Right cardiac atrium (tissue), 5 donors: ENCODE data around the gene HRCT1. TPM values are rescaled to one million over a fixed set of nuclear protein-coding genes. Genes with fewer than 3 reads are reported as not detected.

ENCODE experiments used
- ATAC-seq, 2 donors: fragments of 200-7000 bp; cut with Tn5 transposase; one replicate each; pipeline versions ENCODE4 v1.8.0 to v1.9.1; 2020; ENCODE audit warnings: moderate library complexity in 2 of 2, mild to moderate bottlenecking in 1 of 2
- DNase-seq, 3 donors: peaks; one replicate each; pipeline ENCODE4 v3.0.0-alpha.2; 2020
- H3K27ac ChIP-seq: one replicate; pipeline ENCODE4 v1.5.1; 2013; ENCODE audit warnings: mild to moderate bottlenecking, low read length, control low read depth, moderate library complexity
- H3K27me3 ChIP-seq: one replicate; pipeline ENCODE4 v1.6.1; 2013; ENCODE audit not compliant: control insufficient read depth, insufficient read depth
- H3K4me1 ChIP-seq: one replicate; pipeline ENCODE4 v1.6.1; 2013; ENCODE audit warnings: low read length; ENCODE audit not compliant: control insufficient read depth, insufficient read depth
- H3K4me3 ChIP-seq: one replicate; pipeline ENCODE4 v1.5.1; 2013; ENCODE audit warnings: low read length, control low read depth
- H3K9me3 ChIP-seq: one replicate; pipeline ENCODE4 v1.6.1; 2013; ENCODE audit warnings: low read length; ENCODE audit not compliant: control insufficient read depth
- WGBS: extraction: QIAGEN DNeasy Blood & Tissue Kit; methylation state at CpG from one replicate; pipeline ENCODE4 v1.1.7; 2013; 5-methylcytosine and 5-hydroxymethylcytosine counted together
- intact Hi-C, 4 donors: fragments of 100-400 bp; cut with DNase I; formaldehyde crosslinking; loops; one replicate each; pipeline versions ENCODE4 v1.11.0 to v1.14.0; 2022 to 2023
- polyA plus RNA-seq: library from polyadenylated mRNA; stranded (reverse); fragments of 200-250 nt; gene quantifications from one replicate; pipeline ENCODE4 v1.2.3, GENCODE V29; 2013
- total RNA-seq, 4 donors: library from RNA; stranded (reverse); fragmentation: NEBNext Ultra II Directional; extraction: Animal tissue kit (Norgen Biotek cat#: 25700); gene quantifications; one replicate each; pipeline ENCODE4 v1.2.1, GENCODE V29; 2021
- donor health status: healthy with polysubstance abuse.
- donor health status: DM: no; HTN: yes; CAD: no.
- donor health status: DM: no; HTN: no; CAD: no.
- donor health status: DM: no; HTN: yes; CAD: no; lungs with severe emphysema.
- donor health status: DM: yes; HTN: yes; CAD: no.

The HRCT1 gene
- total and polyA plus RNA-seq, 5 donors, result 2.0 to 5.9 (median 4.5) TPM

DNA sequence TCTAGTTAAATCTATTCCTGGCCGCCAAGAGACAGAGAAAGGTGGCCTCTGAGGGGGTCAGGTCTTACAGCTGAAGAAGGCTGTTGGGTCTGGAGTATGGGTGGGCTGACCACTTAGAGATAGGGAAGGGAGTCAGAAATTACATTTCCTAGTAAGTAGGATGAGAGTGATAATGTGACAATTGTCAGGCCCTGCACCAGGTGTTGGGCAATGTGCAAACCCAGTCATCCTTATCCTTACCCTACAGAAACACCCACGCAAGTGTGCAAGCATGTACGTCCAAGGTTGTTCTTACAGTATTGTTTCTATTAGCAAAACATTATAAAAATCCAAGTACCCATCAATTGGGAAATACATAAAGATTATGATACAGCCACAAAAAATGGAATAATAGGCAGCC lies 12.8 kb downstream of the HRCT1 start:
- intact Hi-C loops, result no loop called here
- H3K9me3 ChIP-seq, result no peaks in the 10 kb centered on the region
- H3K4me3 ChIP-seq, result no peak overlapping the region
- DNase-seq (no peak), ATAC-seq (no peak)
- no peaks in the 10 kb centered on the region for H3K27me3 ChIP-seq
- WGBS, result 74% methylated on average over 3 of the region's 3 CpGs
- H3K27ac ChIP-seq, result peak overlapping the region; percentile 14
- peaks cover 16% of the 10 kb centered on the region for H3K4me1 ChIP-seq

DNA sequence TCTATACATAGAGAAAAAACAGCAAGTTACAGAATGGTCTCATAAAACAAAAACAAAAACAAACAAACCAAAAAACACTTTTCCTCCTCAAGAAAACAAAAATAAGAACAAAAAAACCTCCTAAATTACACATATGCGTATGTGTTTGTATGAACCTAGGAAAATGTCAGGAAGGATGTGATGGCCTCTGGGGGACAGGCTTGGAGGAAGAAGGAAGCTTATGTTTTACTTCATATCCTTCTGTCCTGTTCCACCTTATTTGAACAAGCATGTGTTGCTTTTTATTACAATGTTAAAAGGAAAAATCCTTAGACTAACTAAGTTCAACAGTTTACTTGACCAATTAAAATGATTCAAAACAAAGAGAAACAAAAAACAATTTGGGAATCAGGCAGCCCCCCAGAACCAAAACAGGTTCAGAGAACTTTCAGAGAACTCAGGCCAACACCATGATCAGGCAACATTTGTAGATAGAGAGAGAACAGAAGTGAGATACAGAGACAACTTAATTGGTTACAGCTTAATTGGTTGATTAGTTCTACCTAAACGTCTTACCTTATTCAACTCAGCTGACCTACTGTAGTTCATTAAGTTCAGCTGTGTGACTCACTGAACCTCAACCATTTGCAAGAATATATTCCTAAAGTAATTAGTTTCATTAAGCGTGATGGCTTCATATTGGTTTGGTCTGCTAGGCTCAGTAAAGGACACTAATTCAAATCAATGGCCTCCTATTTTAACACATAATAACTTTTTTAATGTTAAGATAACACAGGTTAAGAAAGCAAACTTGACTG lies 13.4 kb downstream of the HRCT1 start:
- H3K4me1 ChIP-seq, result peaks cover 16% of the 10 kb centered on the region
- DNase-seq, result no peak
- WGBS, result 74% methylated on average over 3 of the region's 3 CpGs
- no peak overlapping the region for H3K4me3 ChIP-seq
- intact Hi-C loops, result no loop called here
- ATAC-seq, result no peak
- no peaks in the 10 kb centered on the region for H3K9me3 ChIP-seq
- H3K27ac ChIP-seq, result peak overlapping the region; percentile 55
- no peaks in the 10 kb centered on the region for H3K27me3 ChIP-seq

DNA sequence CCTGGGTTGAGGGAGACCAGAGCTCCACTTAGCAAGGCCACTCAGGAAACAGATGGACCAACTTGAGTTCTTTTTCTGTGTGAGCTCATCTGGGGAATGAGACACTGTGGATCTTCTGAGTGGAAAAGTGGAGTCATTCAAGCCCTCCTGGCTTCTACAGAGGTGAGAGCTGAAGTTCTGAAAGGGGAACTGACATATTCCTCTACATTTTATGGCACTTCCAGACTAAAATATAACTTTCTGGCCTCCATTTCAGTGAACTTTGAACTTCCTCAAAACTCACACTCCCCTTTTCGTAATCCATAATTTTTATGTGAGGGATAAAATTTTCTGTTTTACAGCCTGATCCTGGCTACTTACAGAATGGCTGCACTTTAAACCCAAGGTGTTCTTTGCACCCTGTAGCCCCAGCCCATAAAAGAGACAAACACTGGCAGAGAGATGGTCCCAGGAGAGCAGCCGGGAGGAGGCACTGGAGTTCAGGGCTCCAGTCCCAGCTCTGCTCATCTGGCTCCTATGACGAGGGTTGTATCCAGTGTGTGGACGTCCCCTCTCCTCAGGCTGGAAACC lies 14.1 kb downstream of the HRCT1 start:
- Histone ChIP-seq H3K4me3 (no peak overlapping the region), H3K27ac (peak overlapping the region; percentile 55), H3K4me1 (peaks cover 20% of the 10 kb centered on the region), H3K9me3 (no peaks in the 10 kb centered on the region), H3K27me3 (no peaks in the 10 kb centered on the region)
- 63% methylated on average over 4 of the region's 4 CpGs for WGBS
- ATAC-seq (no peak), DNase-seq (no peak)
- intact Hi-C loops, result no loop called here

GRCh38 chr9:35923598-35923926 lies 17.6 kb downstream of the HRCT1 start:
- no peaks in the 10 kb centered on the region for H3K9me3 ChIP-seq
- no peak overlapping the region for H3K27ac ChIP-seq
- peaks cover 10% of the 10 kb centered on the region for H3K4me1 ChIP-seq
- H3K27me3 ChIP-seq, result no peaks in the 10 kb centered on the region
- no peak overlapping the region for H3K4me3 ChIP-seq
- ATAC-seq, result no peak
- 73% methylated on average over 1 of the region's 1 CpG for WGBS
- DNase-seq, result no peak
- intact Hi-C loops, result no loop called here

GRCh38 chr9:35923927-35924763 lies 18.1 kb downstream of the HRCT1 start:
- ATAC-seq (peak; percentile 62 to 75), DNase-seq (peak in 1 of 3 donors; percentile 44)
- Histone ChIP-seq H3K4me1 (peaks cover 10% of the 10 kb centered on the region), H3K4me3 (no peak overlapping the region), H3K9me3 (no peaks in the 10 kb centered on the region), H3K27ac (peak overlapping the region; percentile 34), H3K27me3 (no peaks in the 10 kb centered on the region)
- intact Hi-C loops, result no loop called here
- WGBS, result 58% methylated on average over 9 of the region's 9 CpGs

GRCh38 chr9:35928591-35929452 lies 22.8 kb downstream of the HRCT1 start:
- Histone ChIP-seq H3K27me3 (no peaks in the 10 kb centered on the region), H3K4me1 (peaks cover 7% of the 10 kb centered on the region), H3K4me3 (peak overlapping the region; percentile 31), H3K9me3 (no peaks in the 10 kb centered on the region), H3K27ac (peak overlapping the region; percentile 48)
- ATAC-seq (peak; percentile 75 to 78), DNase-seq (no peak)
- intact Hi-C loops, result no loop called here
- WGBS, result 79% methylated on average over 9 of the region's 9 CpGs

- intact Hi-C loops, result no loop called here
- Histone ChIP-seq H3K4me3 (no peak overlapping the region), H3K4me1 (peaks cover 7% of the 10 kb centered on the region), H3K27me3 (no peaks in the 10 kb centered on the region), H3K27ac (peak overlapping the region; percentile 12), H3K9me3 (no peaks in the 10 kb centered on the region)
- ATAC-seq, result no peak
- DNase-seq, result peak in 1 of 3 donors; percentile 63
- 68% methylated on average over 6 of the region's 6 CpGs for whole genome bisulfite sequencing
These were observed 23.4 kb downstream of the HRCT1 start for GRCh38 chr9:35929453-35929718.

GRCh38 chr9:35930521-35930920 lies 24.5 kb downstream of the HRCT1 start:
- H3K27me3 ChIP-seq, result no peaks in the 10 kb centered on the region
- intact Hi-C loops, result no loop called here
- ATAC-seq, result no peak
- H3K27ac ChIP-seq, result no peak overlapping the region
- peaks cover 3% of the 10 kb centered on the region for H3K4me1 ChIP-seq
- no peak overlapping the region for H3K4me3 ChIP-seq
- no peak for DNase-seq
- H3K9me3 ChIP-seq, result no peaks in the 10 kb centered on the region

DNA sequence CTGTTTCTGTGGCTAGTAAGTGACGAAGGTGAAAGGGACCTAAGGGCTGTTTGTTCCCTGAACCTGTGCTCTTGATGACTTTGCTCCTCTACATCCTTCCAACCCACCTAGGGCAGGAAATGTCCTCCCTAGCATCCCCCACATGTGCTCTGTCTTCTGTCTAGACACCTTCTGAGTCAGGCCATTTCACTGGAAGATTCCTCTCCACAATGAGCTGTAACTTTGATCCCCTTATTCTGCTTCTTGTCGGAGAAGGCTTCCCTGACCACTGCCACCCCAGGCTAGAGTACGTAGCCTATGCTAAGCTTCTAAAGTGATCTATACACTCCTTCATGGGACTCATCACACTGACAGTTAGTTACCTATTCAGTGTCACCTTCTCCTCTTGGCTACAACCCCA lies 25.0 kb downstream of the HRCT1 start:
- WGBS, result 95% methylated on average over 3 of the region's 3 CpGs
- no peaks in the 10 kb centered on the region for H3K9me3 ChIP-seq
- no peak overlapping the region for H3K27ac ChIP-seq
- no peak for ATAC-seq
- H3K27me3 ChIP-seq, result no peaks in the 10 kb centered on the region
- no peak overlapping the region for H3K4me3 ChIP-seq
- DNase-seq, result no peak
- peaks cover 3% of the 10 kb centered on the region for H3K4me1 ChIP-seq
- intact Hi-C loops, result no loop called here

DNA sequence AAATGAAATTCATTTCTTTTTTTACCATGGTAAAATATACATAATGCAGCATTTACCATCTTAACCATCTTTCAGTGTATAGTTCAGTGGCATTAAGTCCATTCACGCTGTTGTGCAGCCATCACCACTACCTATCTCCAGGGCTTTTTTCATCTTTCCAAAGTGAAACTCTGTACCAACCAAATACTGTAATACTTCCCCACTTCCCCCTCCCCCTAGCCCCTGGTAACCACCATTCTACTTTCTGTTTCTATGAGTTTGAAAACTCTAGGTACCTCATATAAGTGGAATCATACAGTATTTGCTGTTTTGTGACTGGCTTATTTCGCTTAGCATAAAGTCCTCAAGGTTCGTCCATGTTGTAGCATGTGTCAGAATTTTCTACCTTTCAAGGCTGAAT lies 26.7 kb downstream of the HRCT1 start:
- Histone ChIP-seq H3K4me1 (peaks cover 3% of the 10 kb centered on the region), H3K4me3 (no peak overlapping the region), H3K27me3 (no peaks in the 10 kb centered on the region), H3K27ac (no peak overlapping the region), H3K9me3 (no peaks in the 10 kb centered on the region)
- 93% methylated on average over 3 of the region's 3 CpGs for WGBS
- intact Hi-C loops, result no loop called here
- ATAC-seq, result no peak
- no peak for DNase-seq
